ENCODE data around the gene CDH4. TPM values are rescaled to one million over a fixed set of nuclear protein-coding genes. Genes with fewer than 3 reads are reported as not detected.

CDH4 gene
- total RNA-seq, 1 experiment from 2014 or later, result 5.3 TPM

DNA sequence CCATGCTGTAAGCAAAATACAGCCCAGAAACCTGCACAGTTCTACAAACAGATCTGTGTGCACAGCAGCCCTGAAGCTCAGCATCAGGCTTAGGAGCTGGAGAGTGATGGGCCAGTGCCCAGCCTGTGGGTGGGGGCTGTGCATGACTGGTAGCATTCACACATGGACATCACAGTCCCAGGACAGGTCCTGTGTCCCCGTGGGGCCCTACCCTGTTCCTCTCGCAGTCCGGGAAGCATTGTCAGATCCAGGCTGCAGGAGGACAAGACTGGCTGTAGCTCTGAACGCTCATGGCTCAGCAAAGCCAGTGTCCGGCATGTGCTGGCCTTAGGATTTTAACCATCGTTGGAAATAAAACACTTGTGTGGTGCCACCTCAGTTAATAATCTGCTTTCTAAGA, 234.1 kb downstream of the CDH4 start:
- ChIA-PET CTCF (interaction anchor here (1.7 kb wide), 1 partner anchor 9 kb away, joined by 3 read pairs; no protein-coding TSS in a partner anchor), POLR2A (no interaction called here)
- TF ChIP-seq ZNF671 (CRISPR knock-in tag; IDR thresholded peaks at IDR 0.05), result no peak
- TF ChIP-seq, protein P1, sequence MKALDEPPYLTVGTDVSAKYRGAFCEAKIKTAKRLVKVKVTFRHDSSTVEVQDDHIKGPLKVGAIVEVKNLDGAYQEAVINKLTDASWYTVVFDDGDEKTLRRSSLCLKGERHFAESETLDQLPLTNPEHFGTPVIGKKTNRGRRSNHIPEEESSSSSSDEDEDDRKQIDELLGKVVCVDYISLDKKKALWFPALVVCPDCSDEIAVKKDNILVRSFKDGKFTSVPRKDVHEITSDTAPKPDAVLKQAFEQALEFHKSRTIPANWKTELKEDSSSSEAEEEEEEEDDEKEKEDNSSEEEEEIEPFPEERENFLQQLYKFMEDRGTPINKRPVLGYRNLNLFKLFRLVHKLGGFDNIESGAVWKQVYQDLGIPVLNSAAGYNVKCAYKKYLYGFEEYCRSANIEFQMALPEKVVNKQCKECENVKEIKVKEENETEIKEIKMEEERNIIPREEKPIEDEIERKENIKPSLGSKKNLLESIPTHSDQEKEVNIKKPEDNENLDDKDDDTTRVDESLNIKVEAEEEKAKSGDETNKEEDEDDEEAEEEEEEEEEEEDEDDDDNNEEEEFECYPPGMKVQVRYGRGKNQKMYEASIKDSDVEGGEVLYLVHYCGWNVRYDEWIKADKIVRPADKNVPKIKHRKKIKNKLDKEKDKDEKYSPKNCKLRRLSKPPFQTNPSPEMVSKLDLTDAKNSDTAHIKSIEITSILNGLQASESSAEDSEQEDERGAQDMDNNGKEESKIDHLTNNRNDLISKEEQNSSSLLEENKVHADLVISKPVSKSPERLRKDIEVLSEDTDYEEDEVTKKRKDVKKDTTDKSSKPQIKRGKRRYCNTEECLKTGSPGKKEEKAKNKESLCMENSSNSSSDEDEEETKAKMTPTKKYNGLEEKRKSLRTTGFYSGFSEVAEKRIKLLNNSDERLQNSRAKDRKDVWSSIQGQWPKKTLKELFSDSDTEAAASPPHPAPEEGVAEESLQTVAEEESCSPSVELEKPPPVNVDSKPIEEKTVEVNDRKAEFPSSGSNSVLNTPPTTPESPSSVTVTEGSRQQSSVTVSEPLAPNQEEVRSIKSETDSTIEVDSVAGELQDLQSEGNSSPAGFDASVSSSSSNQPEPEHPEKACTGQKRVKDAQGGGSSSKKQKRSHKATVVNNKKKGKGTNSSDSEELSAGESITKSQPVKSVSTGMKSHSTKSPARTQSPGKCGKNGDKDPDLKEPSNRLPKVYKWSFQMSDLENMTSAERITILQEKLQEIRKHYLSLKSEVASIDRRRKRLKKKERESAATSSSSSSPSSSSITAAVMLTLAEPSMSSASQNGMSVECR (CRISPR knock-in tag; IDR thresholded peaks at IDR 0.05; ENCODE audit: borderline replicate concordance), result no peak
- TF ChIP-seq, protein P2, sequence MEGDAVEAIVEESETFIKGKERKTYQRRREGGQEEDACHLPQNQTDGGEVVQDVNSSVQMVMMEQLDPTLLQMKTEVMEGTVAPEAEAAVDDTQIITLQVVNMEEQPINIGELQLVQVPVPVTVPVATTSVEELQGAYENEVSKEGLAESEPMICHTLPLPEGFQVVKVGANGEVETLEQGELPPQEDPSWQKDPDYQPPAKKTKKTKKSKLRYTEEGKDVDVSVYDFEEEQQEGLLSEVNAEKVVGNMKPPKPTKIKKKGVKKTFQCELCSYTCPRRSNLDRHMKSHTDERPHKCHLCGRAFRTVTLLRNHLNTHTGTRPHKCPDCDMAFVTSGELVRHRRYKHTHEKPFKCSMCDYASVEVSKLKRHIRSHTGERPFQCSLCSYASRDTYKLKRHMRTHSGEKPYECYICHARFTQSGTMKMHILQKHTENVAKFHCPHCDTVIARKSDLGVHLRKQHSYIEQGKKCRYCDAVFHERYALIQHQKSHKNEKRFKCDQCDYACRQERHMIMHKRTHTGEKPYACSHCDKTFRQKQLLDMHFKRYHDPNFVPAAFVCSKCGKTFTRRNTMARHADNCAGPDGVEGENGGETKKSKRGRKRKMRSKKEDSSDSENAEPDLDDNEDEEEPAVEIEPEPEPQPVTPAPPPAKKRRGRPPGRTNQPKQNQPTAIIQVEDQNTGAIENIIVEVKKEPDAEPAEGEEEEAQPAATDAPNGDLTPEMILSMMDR (IDR thresholded peaks at IDR 0.05), result no peak
- TF ChIP-seq, protein P3, sequence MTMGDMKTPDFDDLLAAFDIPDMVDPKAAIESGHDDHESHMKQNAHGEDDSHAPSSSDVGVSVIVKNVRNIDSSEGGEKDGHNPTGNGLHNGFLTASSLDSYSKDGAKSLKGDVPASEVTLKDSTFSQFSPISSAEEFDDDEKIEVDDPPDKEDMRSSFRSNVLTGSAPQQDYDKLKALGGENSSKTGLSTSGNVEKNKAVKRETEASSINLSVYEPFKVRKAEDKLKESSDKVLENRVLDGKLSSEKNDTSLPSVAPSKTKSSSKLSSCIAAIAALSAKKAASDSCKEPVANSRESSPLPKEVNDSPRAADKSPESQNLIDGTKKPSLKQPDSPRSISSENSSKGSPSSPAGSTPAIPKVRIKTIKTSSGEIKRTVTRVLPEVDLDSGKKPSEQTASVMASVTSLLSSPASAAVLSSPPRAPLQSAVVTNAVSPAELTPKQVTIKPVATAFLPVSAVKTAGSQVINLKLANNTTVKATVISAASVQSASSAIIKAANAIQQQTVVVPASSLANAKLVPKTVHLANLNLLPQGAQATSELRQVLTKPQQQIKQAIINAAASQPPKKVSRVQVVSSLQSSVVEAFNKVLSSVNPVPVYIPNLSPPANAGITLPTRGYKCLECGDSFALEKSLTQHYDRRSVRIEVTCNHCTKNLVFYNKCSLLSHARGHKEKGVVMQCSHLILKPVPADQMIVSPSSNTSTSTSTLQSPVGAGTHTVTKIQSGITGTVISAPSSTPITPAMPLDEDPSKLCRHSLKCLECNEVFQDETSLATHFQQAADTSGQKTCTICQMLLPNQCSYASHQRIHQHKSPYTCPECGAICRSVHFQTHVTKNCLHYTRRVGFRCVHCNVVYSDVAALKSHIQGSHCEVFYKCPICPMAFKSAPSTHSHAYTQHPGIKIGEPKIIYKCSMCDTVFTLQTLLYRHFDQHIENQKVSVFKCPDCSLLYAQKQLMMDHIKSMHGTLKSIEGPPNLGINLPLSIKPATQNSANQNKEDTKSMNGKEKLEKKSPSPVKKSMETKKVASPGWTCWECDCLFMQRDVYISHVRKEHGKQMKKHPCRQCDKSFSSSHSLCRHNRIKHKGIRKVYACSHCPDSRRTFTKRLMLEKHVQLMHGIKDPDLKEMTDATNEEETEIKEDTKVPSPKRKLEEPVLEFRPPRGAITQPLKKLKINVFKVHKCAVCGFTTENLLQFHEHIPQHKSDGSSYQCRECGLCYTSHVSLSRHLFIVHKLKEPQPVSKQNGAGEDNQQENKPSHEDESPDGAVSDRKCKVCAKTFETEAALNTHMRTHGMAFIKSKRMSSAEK (CRISPR knock-in tag; IDR thresholded peaks at IDR 0.05; ENCODE audit: borderline replicate concordance), result no peak
- no peak for TF ChIP-seq MXD4 (CRISPR knock-in tag; IDR thresholded peaks at IDR 0.05; ENCODE audit: borderline replicate concordance)
- TF ChIP-seq EMX1 (CRISPR knock-in tag; IDR thresholded peaks at IDR 0.05), result no peak
- TF ChIP-seq, protein P4, sequence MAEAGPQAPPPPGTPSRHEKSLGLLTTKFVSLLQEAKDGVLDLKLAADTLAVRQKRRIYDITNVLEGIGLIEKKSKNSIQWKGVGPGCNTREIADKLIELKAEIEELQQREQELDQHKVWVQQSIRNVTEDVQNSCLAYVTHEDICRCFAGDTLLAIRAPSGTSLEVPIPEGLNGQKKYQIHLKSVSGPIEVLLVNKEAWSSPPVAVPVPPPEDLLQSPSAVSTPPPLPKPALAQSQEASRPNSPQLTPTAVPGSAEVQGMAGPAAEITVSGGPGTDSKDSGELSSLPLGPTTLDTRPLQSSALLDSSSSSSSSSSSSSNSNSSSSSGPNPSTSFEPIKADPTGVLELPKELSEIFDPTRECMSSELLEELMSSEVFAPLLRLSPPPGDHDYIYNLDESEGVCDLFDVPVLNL (CRISPR knock-in tag; IDR thresholded peaks at IDR 0.05; ENCODE audit: borderline replicate concordance, low read depth), result no peak
- no peak for TF ChIP-seq OVOL2 (CRISPR knock-in tag; IDR thresholded peaks at IDR 0.05; ENCODE audit: borderline replicate concordance)
- no peak for TF ChIP-seq RORB (CRISPR knock-in tag; IDR thresholded peaks at IDR 0.05)
- TF ChIP-seq MYBL2 (CRISPR knock-in tag; IDR thresholded peaks at IDR 0.05), result no peak
- TF ChIP-seq ESRRA (CRISPR knock-in tag; IDR thresholded peaks at IDR 0.05; ENCODE audit: borderline replicate concordance), result no peak
- TF ChIP-seq, protein P5, sequence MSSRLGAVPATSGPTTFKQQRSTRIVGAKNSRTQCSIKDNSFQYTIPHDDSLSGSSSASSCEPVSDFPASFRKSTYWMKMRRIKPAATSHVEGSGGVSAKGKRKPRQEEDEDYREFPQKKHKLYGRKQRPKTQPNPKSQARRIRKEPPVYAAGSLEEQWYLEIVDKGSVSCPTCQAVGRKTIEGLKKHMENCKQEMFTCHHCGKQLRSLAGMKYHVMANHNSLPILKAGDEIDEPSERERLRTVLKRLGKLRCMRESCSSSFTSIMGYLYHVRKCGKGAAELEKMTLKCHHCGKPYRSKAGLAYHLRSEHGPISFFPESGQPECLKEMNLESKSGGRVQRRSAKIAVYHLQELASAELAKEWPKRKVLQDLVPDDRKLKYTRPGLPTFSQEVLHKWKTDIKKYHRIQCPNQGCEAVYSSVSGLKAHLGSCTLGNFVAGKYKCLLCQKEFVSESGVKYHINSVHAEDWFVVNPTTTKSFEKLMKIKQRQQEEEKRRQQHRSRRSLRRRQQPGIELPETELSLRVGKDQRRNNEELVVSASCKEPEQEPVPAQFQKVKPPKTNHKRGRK (CRISPR knock-in tag; IDR thresholded peaks at IDR 0.05; ENCODE audit: borderline replicate concordance), result no peak
- TF ChIP-seq, protein P6, sequence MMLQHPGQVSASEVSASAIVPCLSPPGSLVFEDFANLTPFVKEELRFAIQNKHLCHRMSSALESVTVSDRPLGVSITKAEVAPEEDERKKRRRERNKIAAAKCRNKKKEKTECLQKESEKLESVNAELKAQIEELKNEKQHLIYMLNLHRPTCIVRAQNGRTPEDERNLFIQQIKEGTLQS (CRISPR knock-in tag; conservative IDR thresholded peaks at IDR 0.05), result no peak
- DNase-seq (ENCODE audit: low spot score), result no peak
- Mint-ChIP-seq H3K4me3 (no peak overlapping the region), H3K27me3 (ENCODE audit: low read depth) (peaks cover 36% of the 10 kb centered on the region), H3K4me1 (peaks cover 13% of the 10 kb centered on the region), H3K27ac (no peak overlapping the region), H3K9me3 (no peaks in the 10 kb centered on the region), H3K36me3 (no peaks in the 10 kb centered on the region; the same call in 1 of the 2 replicates)
- no peak for ATAC-seq
